ENCODE results near the gene BATF. TPM values are rescaled to one million over a fixed set of nuclear protein-coding genes. Genes with fewer than 3 reads are reported as not detected.

BATF gene
- total and polyA plus RNA-seq, 2 of the 8 experiments (the other 6 are each of a cell fraction or from before 2014, with no cell fraction given): not detected

- no peak for TF ChIP-seq CHD7 (IDR thresholded peaks at IDR 0.05; ENCODE audit: insufficient replicate concordance, low read length)
- no peak for TF ChIP-seq HDAC6 (IDR thresholded peaks at IDR 0.05; ENCODE audit: low read depth, low read length)
- TF ChIP-seq YY1 (IDR thresholded peaks at IDR 0.05; ENCODE audit: low read depth, low read length): no peak
- TF ChIP-seq TAF1 (IDR thresholded peaks at IDR 0.05; ENCODE audit: low read depth, low read length): no peak
- no peak for TF ChIP-seq TBP (IDR thresholded peaks at IDR 0.05; ENCODE audit: low read depth, low read length)
- no peak for TF ChIP-seq ATF3 (IDR thresholded peaks at IDR 0.05; ENCODE audit: insufficient read depth, low read depth, low read length)
- no peak for TF ChIP-seq BCL11A (IDR thresholded peaks at IDR 0.05; ENCODE audit: low read depth in 2 of 2, low read length in 2 of 2)
- no peak for TF ChIP-seq GABPA (IDR thresholded peaks at IDR 0.05; ENCODE audit: borderline replicate concordance, insufficient read depth, low read length)
- no peak for TF ChIP-seq TAF7 (optimal IDR thresholded peaks at IDR 0.05; ENCODE audit: borderline replicate concordance, low read depth, low read length)
- no peak for TF ChIP-seq SIRT6 (IDR thresholded peaks at IDR 0.05; ENCODE audit: low read length)
- TF ChIP-seq EGR1 (IDR thresholded peaks at IDR 0.05; ENCODE audit: borderline replicate concordance, low read depth, low read length): no peak
- TF ChIP-seq TEAD4 (IDR thresholded peaks at IDR 0.05; ENCODE audit: low read depth, low read length): no peak
Measured at GRCh38 chr14:75562089-75562488, 39.8 kb downstream of the BATF start (continued).

All from H1 (cell line).